Caco-2 (cell line): ENCODE results near the gene IPO11. TPM values are rescaled to one million over a fixed set of nuclear protein-coding genes. Genes with fewer than 3 reads are reported as not detected.

ENCODE experiments used
- BruUV-seq: library from RNA; stranded (reverse); fragments of 400-500 nt; replicated peaks from 2 replicates; lab custom pipeline; 2021; lab: Mats Ljungman, UMichigan
- CTCF ChIA-PET: fragments of 300-600 bp; sonication (Branson Sonifier 250); formaldehyde crosslinking; loops from one replicate; lab custom pipeline; 2022; ENCODE audit warnings: antibody characterized with exemption; lab: Charles Lee
- POLR2A ChIA-PET: fragments of 300-600 bp; sonication (Branson Sonifier 250); formaldehyde crosslinking; loops from one replicate; lab custom pipeline; 2022; ENCODE audit warnings: antibody characterized with exemption; lab: Charles Lee
- DNase-seq, 2 experiments: peaks; one replicate each; pipeline versions ENCODE4 v3.0.0 to v3.0.0-alpha.2; 2020 to 2022
- H3K27me3 ChIP-seq: replicated peaks from 2 replicates; pipeline ENCODE4 v1.6.0; 2011; ENCODE audit warnings: low read length; ENCODE audit not compliant: control insufficient read depth, insufficient read depth
- H3K36me3 ChIP-seq: 2 replicates; pipeline ENCODE4 v1.5.1; 2011; ENCODE audit warnings: low read length; ENCODE audit not compliant: control insufficient read depth, insufficient read depth
- H3K4me1 ChIP-seq: fragments of 250-450 bp; sonication (Bioruptor Pico); 2 replicates; pipeline ENCODE4 v1.5.1; 2020; ENCODE audit warnings: mild to moderate bottlenecking
- H3K4me3 ChIP-seq: 2 replicates; pipeline ENCODE4 v1.5.1; 2011; ENCODE audit warnings: low read depth, mild to moderate bottlenecking, control low read depth, low read length
- H3K9me3 ChIP-seq: fragments of 250-450 bp; sonication (Bioruptor Pico); 2 replicates; pipeline ENCODE4 v1.5.1; 2020; ENCODE audit warnings: mild to moderate bottlenecking, moderate library complexity
- H3K27ac Mint-ChIP-seq: one replicate; pipeline ENCODE4 v1.8.0; 2022; ENCODE audit warnings: mixed read lengths; ENCODE audit not compliant: unreplicated experiment
- H3K27me3 Mint-ChIP-seq: one replicate; pipeline ENCODE4 v1.8.0; 2022; ENCODE audit warnings: mixed read lengths; ENCODE audit not compliant: insufficient read depth, unreplicated experiment
- H3K36me3 Mint-ChIP-seq: one replicate; pipeline ENCODE4 v1.8.0; 2022; ENCODE audit warnings: mild to moderate bottlenecking, mixed read lengths; ENCODE audit not compliant: insufficient read depth, unreplicated experiment
- H3K4me1 Mint-ChIP-seq: one replicate; pipeline ENCODE4 v1.8.0; 2022; ENCODE audit warnings: low read depth, mixed read lengths; ENCODE audit not compliant: unreplicated experiment
- H3K4me3 Mint-ChIP-seq: one replicate; pipeline ENCODE4 v1.8.0; 2022; ENCODE audit warnings: mild to moderate bottlenecking, moderate library complexity, mixed read lengths; ENCODE audit not compliant: unreplicated experiment
- H3K9me3 Mint-ChIP-seq: one replicate; pipeline ENCODE4 v1.8.0; 2022; ENCODE audit warnings: mixed read lengths; ENCODE audit not compliant: unreplicated experiment
- CTCF ChIP-seq, 2 experiments: fragments of 200-600 bp in 1 of 2; IDR thresholded peaks; 1 replicate in 1 of 2; 2 replicates in 1 of 2; pipeline versions ENCODE4 v1.5.1 to v1.8.0; 2011 to 2022; ENCODE audit warnings: antibody characterized with exemption in 1 of 2, control low read depth in 1 of 2, inconsistent platforms in 1 of 2, low read depth in 1 of 2, low read length in 1 of 2, mild to moderate bottlenecking in 1 of 2, moderate library complexity in 1 of 2; ENCODE audit not compliant: insufficient read depth in 1 of 2, severe bottlenecking in 1 of 2, unreplicated experiment in 1 of 2
- intact Hi-C: fragments of 100-400 bp; cut with micrococcal nuclease; formaldehyde crosslinking; loops from one replicate; pipeline ENCODE4 v1.10.0; 2022; ENCODE audit not compliant: unreplicated experiment
- total RNA-seq: library from RNA; stranded (reverse); gene quantifications from 2 replicates; pipeline ENCODE4 v1.2.3, GENCODE V29; 2022

IPO11 gene
- total RNA-seq, 1 experiment from 2014 or later, result 54.1 TPM

GRCh38 chr5:62575489-62575888, 162.9 kb downstream of the IPO11 start:
- intact Hi-C loops, result no loop called here
- ChIA-PET CTCF (no interaction called here), POLR2A (no interaction called here)
- H3K36me3 ChIP-seq, result no peaks in the 10 kb centered on the region
- peaks cover 6% of the 10 kb centered on the region for H3K4me1 Mint-ChIP-seq
- H3K4me3 Mint-ChIP-seq, result no peak overlapping the region
- H3K36me3 Mint-ChIP-seq, result no peaks in the 10 kb centered on the region
- H3K4me3 ChIP-seq, result no peak overlapping the region
- H3K27me3 Mint-ChIP-seq, result no peaks in the 10 kb centered on the region
- no peak for DNase-seq
- TF ChIP-seq CTCF (IDR thresholded peaks at IDR 0.05; ENCODE audit: insufficient read depth in 1 of 2, low read depth in 1 of 2, low read length in 1 of 2, severe bottlenecking in 1 of 2, unreplicated experiment in 1 of 2), result no peak
- H3K27me3 ChIP-seq, result no peaks in the 10 kb centered on the region
- H3K4me1 ChIP-seq, result no peaks in the 10 kb centered on the region
- no TSS peak for BruUV-seq
- H3K27ac Mint-ChIP-seq, result no peak overlapping the region
- H3K9me3 Mint-ChIP-seq, result no peaks in the 10 kb centered on the region
- H3K9me3 ChIP-seq, result no peaks in the 10 kb centered on the region

GRCh38 chr5:62576570-62577170, 164.1 kb downstream of the IPO11 start:
- Histone ChIP-seq H3K27me3 (no peaks in the 10 kb centered on the region), H3K4me1 (no peaks in the 10 kb centered on the region), H3K4me3 (no peak overlapping the region), H3K36me3 (no peaks in the 10 kb centered on the region), H3K9me3 (no peaks in the 10 kb centered on the region)
- Mint-ChIP-seq H3K4me1 (peaks cover 6% of the 10 kb centered on the region), H3K27ac (no peak overlapping the region), H3K27me3 (no peaks in the 10 kb centered on the region), H3K36me3 (peaks cover 4% of the 10 kb centered on the region), H3K4me3 (no peak overlapping the region), H3K9me3 (no peaks in the 10 kb centered on the region)
- DNase-seq, result no peak
- no peak for TF ChIP-seq CTCF (IDR thresholded peaks at IDR 0.05; ENCODE audit: insufficient read depth in 1 of 2, low read depth in 1 of 2, low read length in 1 of 2, severe bottlenecking in 1 of 2, unreplicated experiment in 1 of 2)
- CTCF ChIA-PET, result no interaction called here
- intact Hi-C loops, result no loop called here
- POLR2A ChIA-PET, result no interaction called here
- BruUV-seq, result no TSS peak

DNA sequence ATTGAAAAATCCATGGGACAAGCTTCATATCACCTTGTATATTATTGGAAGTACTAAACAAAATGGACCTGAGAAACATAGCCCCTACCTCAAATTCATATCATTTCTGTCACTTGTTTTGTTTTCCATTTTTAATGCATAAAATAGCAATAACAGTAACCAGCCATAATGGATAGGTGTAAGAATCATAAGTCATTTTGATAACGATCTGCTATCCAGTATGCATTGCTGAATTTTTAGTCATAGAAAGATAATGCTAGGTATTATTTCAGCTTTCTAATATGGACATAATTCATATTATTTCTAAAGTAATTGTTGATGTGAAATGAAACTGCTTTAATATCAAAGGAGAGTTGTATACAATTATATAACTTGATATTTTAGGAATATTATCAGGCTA, 164.9 kb downstream of the IPO11 start:
- Mint-ChIP-seq H3K27ac (no peak overlapping the region), H3K4me1 (peaks cover 6% of the 10 kb centered on the region), H3K4me3 (no peak overlapping the region), H3K9me3 (no peaks in the 10 kb centered on the region), H3K27me3 (no peaks in the 10 kb centered on the region), H3K36me3 (peaks cover 12% of the 10 kb centered on the region)
- Histone ChIP-seq H3K36me3 (no peaks in the 10 kb centered on the region), H3K4me3 (no peak overlapping the region), H3K9me3 (no peaks in the 10 kb centered on the region), H3K27me3 (no peaks in the 10 kb centered on the region), H3K4me1 (no peaks in the 10 kb centered on the region)
- POLR2A ChIA-PET, result no interaction called here
- TF ChIP-seq CTCF (IDR thresholded peaks at IDR 0.05; ENCODE audit: insufficient read depth in 1 of 2, low read depth in 1 of 2, low read length in 1 of 2, severe bottlenecking in 1 of 2, unreplicated experiment in 1 of 2), result no peak
- BruUV-seq, result no TSS peak
- CTCF ChIA-PET, result no interaction called here
- DNase-seq, result no peak
- intact Hi-C loops, result no loop called here
